Adipocyte (in vitro differentiated cells): ENCODE results near the gene KCNIP3.
A peak's percentile ranks its signal among the peaks of the same experiment; 100 is the strongest.

ENCODE experiments used
- DNase-seq: peaks from one replicate; pipeline ENCODE4 v3.0.0-alpha.2; 2015; ENCODE audit warnings: low read depth
- H3K27me3 ChIP-seq: replicated peaks from 2 replicates; pipeline ENCODE4 v1.7.0; 2013; ENCODE audit warnings: mild to moderate bottlenecking, low read length, moderate library complexity; ENCODE audit not compliant: control insufficient read depth, insufficient read depth
- H3K36me3 ChIP-seq: 2 replicates; pipeline ENCODE4 v1.7.0; 2013; ENCODE audit warnings: low read length, mild to moderate bottlenecking, moderate library complexity; ENCODE audit not compliant: control insufficient read depth, insufficient read depth, severe bottlenecking
- H3K4me1 ChIP-seq: 2 replicates; pipeline ENCODE4 v1.7.0; 2013; ENCODE audit warnings: mild to moderate bottlenecking, low read length, moderate library complexity; ENCODE audit not compliant: control insufficient read depth, insufficient read depth
- H3K4me3 ChIP-seq: 2 replicates; pipeline ENCODE4 v1.7.0; 2013; ENCODE audit warnings: mild to moderate bottlenecking, low read length, moderate library complexity
- H3K9ac ChIP-seq: 2 replicates; pipeline ENCODE4 v1.7.0; 2013; ENCODE audit warnings: mild to moderate bottlenecking, low read length, moderate library complexity
- H3K9me3 ChIP-seq: 2 replicates; pipeline ENCODE4 v1.7.0; 2013; ENCODE audit warnings: mild to moderate bottlenecking, low read length, moderate library complexity; ENCODE audit not compliant: control insufficient read depth

KCNIP3 gene

DNA sequence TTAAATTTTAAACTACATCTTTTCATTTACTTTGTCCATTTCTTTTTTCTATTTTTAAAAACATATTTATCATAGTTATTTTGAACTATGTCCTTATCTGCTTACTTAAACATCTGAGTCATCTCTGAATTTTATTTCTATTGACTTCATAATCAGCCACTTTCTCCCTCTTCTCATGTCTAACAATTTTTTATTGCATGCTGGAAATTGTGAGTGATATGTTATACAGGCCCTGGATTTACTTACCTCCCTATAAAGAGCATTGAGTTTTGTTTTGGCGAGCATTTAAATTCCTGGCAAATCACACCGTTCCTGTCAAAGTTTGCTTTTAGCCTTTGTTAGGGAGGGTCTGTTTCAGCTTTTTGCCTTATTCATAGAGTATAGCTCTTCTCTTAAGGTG, 39.3 kb downstream of the KCNIP3 start:
- Histone ChIP-seq H3K4me1 (peaks cover 10% of the 10 kb centered on the region), H3K4me3 (no peak overlapping the region), H3K9me3 (no peaks in the 10 kb centered on the region), H3K27me3 (peaks cover 22% of the 10 kb centered on the region), H3K9ac (no peak overlapping the region), H3K36me3 (no peaks in the 10 kb centered on the region)
- no peak for DNase-seq

DNA sequence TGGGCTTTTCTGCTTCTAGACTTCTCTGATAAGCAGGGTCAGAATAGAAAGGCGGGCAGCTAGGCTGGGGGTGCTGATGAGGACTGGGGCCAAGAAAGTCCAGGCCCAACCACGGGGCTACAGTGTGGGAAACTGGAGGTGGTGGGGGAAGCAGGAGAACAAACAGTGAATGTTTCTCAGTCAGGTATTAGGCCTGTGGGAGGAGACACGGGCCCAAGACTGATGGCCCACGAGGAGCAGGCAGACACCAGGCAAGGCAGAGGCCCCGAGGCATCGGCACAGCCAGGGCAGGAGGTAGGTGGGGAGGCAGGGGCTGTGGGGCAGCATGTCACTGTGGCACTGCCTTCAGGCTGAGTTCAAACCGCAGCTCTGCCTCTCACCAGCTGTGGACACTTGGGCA, 40.7 kb downstream of the KCNIP3 start:
- Histone ChIP-seq H3K9ac (no peak overlapping the region), H3K4me1 (peaks cover 10% of the 10 kb centered on the region), H3K27me3 (peaks cover 36% of the 10 kb centered on the region), H3K9me3 (no peaks in the 10 kb centered on the region), H3K36me3 (no peaks in the 10 kb centered on the region), H3K4me3 (no peak overlapping the region)
- no peak for DNase-seq

- Histone ChIP-seq H3K9ac (no peak overlapping the region), H3K4me3 (no peak overlapping the region), H3K36me3 (no peaks in the 10 kb centered on the region), H3K27me3 (peaks cover 54% of the 10 kb centered on the region), H3K9me3 (no peaks in the 10 kb centered on the region), H3K4me1 (peaks cover 5% of the 10 kb centered on the region)
- no peak for DNase-seq
Measured at GRCh38 chr2:95342556-95343320, 45.6 kb downstream of the KCNIP3 start.

DNA sequence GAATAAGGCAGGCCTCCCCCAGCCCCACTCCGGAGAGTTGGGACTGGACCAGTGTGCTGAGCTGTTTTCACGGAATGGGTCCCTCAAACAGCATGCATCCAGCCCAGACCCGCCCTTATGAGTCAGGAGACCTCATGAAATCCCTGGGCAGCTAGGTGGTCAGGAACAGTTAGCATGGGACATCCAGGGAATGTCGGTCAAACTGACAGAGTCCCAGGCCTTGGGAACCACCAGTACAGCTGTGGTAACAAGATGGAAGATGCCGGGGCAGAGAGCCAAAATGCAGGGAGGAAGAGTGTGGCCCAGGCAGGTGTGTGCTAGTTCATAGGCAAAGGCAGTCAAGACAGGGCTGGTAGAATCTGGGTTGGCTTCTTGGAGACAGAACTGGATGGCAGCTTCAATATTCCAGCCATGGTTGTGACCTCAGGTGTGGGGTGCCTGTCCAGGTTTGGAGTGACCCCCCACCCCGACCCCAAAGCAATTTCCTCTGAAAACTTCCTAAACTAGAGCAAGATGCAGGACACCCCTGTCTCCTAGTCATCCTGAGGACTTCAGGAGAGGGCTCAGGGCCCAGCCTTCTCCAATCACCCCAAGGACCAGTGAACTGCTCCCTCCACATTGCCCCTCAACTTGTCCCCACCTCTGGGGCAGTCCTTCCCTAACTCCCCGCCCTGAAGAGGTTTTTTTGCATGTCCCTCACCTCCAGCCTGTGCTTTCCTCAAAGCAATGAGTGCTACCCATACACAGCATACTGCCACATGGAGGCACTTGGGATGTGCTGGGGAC, 46.5 kb downstream of the KCNIP3 start:
- DNase-seq: no peak
- Histone ChIP-seq H3K9me3 (no peaks in the 10 kb centered on the region), H3K4me3 (no peak overlapping the region), H3K9ac (no peak overlapping the region), H3K4me1 (peaks cover 5% of the 10 kb centered on the region), H3K27me3 (peaks cover 46% of the 10 kb centered on the region), H3K36me3 (no peaks in the 10 kb centered on the region)

GRCh38 chr2:95344215-95344583, 47.1 kb downstream of the KCNIP3 start:
- DNase-seq: no peak
- Histone ChIP-seq H3K4me3 (no peak overlapping the region), H3K4me1 (peaks cover 5% of the 10 kb centered on the region), H3K9me3 (no peaks in the 10 kb centered on the region), H3K27me3 (peaks cover 46% of the 10 kb centered on the region), H3K36me3 (no peaks in the 10 kb centered on the region), H3K9ac (no peak overlapping the region)

DNA sequence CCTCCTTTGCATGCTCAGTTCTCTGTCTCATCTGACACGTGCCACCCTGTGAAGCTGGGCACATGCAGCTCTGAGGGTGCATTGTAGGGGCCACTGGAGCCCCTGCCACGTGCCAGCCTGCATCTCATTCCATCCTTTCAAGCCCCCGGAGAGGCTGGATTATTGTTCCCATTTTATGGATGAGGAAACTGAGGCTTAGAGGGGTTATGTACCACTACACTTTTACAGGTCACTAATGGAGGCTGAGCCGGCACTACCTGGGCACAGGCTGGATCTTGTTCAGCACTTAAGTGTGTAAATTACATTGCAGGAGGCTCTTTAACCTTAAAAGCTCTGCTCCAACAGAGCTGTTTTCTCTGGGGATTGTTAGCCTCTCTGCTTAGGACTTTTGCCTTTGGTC, 47.5 kb downstream of the KCNIP3 start:
- Histone ChIP-seq H3K27me3 (peaks cover 46% of the 10 kb centered on the region), H3K9me3 (no peaks in the 10 kb centered on the region), H3K4me1 (peaks cover 5% of the 10 kb centered on the region), H3K9ac (peak overlapping the region; percentile 87), H3K4me3 (no peak overlapping the region), H3K36me3 (no peaks in the 10 kb centered on the region)
- no peak for DNase-seq

DNA sequence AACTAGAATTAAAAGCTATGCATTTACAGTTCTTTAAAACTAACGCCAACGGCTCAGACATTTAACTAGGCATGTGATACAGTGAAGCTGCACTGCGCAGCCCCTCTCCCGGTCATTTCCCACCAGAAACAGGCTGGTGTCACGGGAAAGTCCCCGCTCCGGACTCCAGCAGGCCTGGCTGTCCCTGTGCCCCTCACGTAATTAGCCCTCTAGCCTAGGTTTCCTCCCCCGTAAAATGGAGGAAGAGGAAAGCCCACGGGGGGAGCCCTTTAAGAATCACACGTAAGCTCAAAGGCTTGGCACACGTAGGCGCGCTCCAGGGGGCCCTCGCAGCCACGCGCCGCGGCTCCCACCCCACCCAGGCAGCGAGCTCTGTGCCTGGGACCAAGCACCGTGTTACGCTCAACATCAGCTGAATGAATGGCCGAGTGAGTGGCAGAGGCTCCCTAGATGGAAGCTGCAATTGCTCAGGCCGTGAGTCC, 48.0 kb downstream of the KCNIP3 start:
- peaks cover 5% of the 10 kb centered on the region for H3K4me1 ChIP-seq
- H3K9me3 ChIP-seq: no peaks in the 10 kb centered on the region
- H3K9ac ChIP-seq: peak overlapping the region; percentile 87
- H3K36me3 ChIP-seq: no peaks in the 10 kb centered on the region
- peaks cover 46% of the 10 kb centered on the region for H3K27me3 ChIP-seq
- H3K4me3 ChIP-seq: peak overlapping the region; percentile 85
- no peak for DNase-seq

DNA sequence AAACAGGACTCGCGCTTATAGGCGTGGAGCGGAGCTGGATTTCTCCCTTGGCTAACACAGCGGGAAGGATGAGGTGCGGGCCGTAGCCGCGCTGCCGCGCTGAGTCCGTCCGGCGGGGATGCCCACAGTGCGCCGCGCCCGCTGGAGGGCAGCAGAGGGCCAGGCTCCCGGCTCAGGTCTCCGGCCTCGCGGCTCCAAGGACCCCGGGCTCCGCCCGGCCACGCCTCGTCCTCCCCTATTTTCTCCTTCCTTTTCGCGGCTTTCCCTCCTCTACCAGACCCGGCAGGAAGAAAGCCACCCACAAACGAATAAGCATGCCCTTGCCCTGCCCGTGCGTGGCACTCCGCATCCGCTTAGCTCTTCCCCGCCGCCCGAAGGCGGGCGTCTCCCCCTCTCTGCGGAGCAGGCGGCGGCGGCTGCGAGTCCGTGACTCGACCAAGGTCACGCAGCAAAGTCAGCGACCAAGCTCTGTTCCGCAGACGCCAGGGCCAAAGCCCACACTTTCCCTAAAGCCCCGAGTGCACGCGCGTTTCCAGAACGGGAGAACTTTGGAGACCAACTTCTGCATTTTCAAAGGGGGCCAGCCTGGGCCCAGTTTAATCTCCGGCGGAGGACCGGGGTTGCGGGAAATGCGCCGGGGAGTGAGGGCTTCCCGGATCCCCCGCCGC, 48.5 kb downstream of the KCNIP3 start:
- Histone ChIP-seq H3K36me3 (no peaks in the 10 kb centered on the region), H3K4me3 (peak overlapping the region; percentile 85), H3K9me3 (no peaks in the 10 kb centered on the region), H3K27me3 (peaks cover 42% of the 10 kb centered on the region), H3K9ac (peak overlapping the region; percentile 87), H3K4me1 (peaks cover 5% of the 10 kb centered on the region)
- peak; percentile 95 for DNase-seq

GRCh38 chr2:95346231-95346737, 49.1 kb downstream of the KCNIP3 start:
- peak; percentile 88 for DNase-seq
- no peaks in the 10 kb centered on the region for H3K9me3 ChIP-seq
- no peaks in the 10 kb centered on the region for H3K36me3 ChIP-seq
- peaks cover 36% of the 10 kb centered on the region for H3K27me3 ChIP-seq
- peaks cover 5% of the 10 kb centered on the region for H3K4me1 ChIP-seq
- peak overlapping the region; percentile 87 for H3K9ac ChIP-seq
- H3K4me3 ChIP-seq: peak overlapping the region; percentile 85

- peak; percentile 75 for DNase-seq
- Histone ChIP-seq H3K4me1 (peaks cover 5% of the 10 kb centered on the region), H3K9me3 (no peaks in the 10 kb centered on the region), H3K36me3 (no peaks in the 10 kb centered on the region), H3K4me3 (peak overlapping the region; percentile 77), H3K9ac (peak overlapping the region; percentile 74), H3K27me3 (peaks cover 29% of the 10 kb centered on the region)
Measured at GRCh38 chr2:95346738-95347671, 49.9 kb downstream of the KCNIP3 start.
